Calu3 (cell line): ENCODE measurements around the gene SIL1. TPM values are rescaled to one million over a fixed set of nuclear protein-coding genes. Genes with fewer than 3 reads are reported as not detected.

Source experiments
- BruUV-seq: library from RNA; stranded (reverse); fragments of 400-500 nt; replicated peaks from 2 replicates; lab custom pipeline; 2021; lab: Mats Ljungman, UMichigan
- CTCF ChIA-PET: fragments of 300-600 bp; sonication (Branson Sonifier 250); formaldehyde crosslinking; loops from one replicate; lab custom pipeline; 2022; ENCODE audit warnings: antibody characterized with exemption; lab: Charles Lee
- DNase-seq: peaks from one replicate; pipeline ENCODE4 v3.0.0; 2022
- H3K27ac Mint-ChIP-seq: one replicate; pipeline ENCODE4 v1.8.0; 2022; ENCODE audit warnings: mixed read lengths; ENCODE audit not compliant: unreplicated experiment
- H3K27me3 Mint-ChIP-seq: one replicate; pipeline ENCODE4 v1.8.0; 2022; ENCODE audit warnings: mixed read lengths; ENCODE audit not compliant: unreplicated experiment
- H3K36me3 Mint-ChIP-seq: one replicate; pipeline ENCODE4 v1.8.0; 2022; ENCODE audit warnings: mild to moderate bottlenecking, moderate library complexity, mixed read lengths; ENCODE audit not compliant: insufficient read depth, unreplicated experiment
- H3K4me1 Mint-ChIP-seq: one replicate; pipeline ENCODE4 v1.8.0; 2022; ENCODE audit warnings: mild to moderate bottlenecking, low read depth, mixed read lengths; ENCODE audit not compliant: unreplicated experiment
- H3K4me3 Mint-ChIP-seq: one replicate; pipeline ENCODE4 v1.8.0; 2022; ENCODE audit warnings: mild to moderate bottlenecking, low read depth, moderate library complexity, mixed read lengths; ENCODE audit not compliant: unreplicated experiment
- H3K9me3 Mint-ChIP-seq: one replicate; pipeline ENCODE4 v1.8.0; 2022; ENCODE audit warnings: low read depth, mixed read lengths; ENCODE audit not compliant: unreplicated experiment
- intact Hi-C: fragments of 100-400 bp; cut with micrococcal nuclease; formaldehyde crosslinking; loops from one replicate; pipeline ENCODE4 v1.10.0; 2022; ENCODE audit not compliant: unreplicated experiment
- total RNA-seq: library from RNA; stranded (reverse); gene quantifications from 2 replicates; pipeline ENCODE4 v1.2.3, GENCODE V29; 2022
- TF ChIP-seq, protein P1 (sequence below): fragments of 200-600 bp; IDR thresholded peaks from one replicate; pipeline ENCODE4 v1.8.0; 2022; ENCODE audit warnings: antibody characterized with exemption; ENCODE audit not compliant: unreplicated experiment

The SIL1 gene
- total RNA-seq, 1 experiment from 2014 or later, result 45.8 TPM

DNA sequence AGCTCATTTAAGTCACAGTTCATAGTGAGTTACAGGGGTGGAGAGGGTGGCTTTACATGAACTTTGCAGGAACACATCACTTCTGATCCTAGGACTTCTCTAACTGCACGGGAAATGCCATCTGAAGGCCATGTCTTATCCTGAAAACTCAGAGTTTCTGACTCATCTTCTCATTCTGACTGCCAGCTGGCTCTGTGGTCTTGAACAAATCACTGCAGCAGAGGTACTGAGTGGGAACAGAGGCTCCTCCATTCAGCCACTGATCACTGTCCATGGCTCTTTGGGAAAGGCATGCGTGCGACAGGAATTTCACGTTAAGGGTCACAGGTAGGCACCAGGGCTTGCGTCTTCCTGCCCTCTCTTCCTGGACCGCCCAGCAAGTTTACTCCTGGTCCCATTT, 208.4 kb downstream of the SIL1 start:
- no peak for DNase-seq
- Mint-ChIP-seq H3K4me3 (no peak overlapping the region), H3K27ac (no peak overlapping the region), H3K9me3 (no peaks in the 10 kb centered on the region), H3K27me3 (no peaks in the 10 kb centered on the region), H3K4me1 (peaks cover 19% of the 10 kb centered on the region), H3K36me3 (no peaks in the 10 kb centered on the region)
- no TSS peak for BruUV-seq
- TF ChIP-seq, protein P1, sequence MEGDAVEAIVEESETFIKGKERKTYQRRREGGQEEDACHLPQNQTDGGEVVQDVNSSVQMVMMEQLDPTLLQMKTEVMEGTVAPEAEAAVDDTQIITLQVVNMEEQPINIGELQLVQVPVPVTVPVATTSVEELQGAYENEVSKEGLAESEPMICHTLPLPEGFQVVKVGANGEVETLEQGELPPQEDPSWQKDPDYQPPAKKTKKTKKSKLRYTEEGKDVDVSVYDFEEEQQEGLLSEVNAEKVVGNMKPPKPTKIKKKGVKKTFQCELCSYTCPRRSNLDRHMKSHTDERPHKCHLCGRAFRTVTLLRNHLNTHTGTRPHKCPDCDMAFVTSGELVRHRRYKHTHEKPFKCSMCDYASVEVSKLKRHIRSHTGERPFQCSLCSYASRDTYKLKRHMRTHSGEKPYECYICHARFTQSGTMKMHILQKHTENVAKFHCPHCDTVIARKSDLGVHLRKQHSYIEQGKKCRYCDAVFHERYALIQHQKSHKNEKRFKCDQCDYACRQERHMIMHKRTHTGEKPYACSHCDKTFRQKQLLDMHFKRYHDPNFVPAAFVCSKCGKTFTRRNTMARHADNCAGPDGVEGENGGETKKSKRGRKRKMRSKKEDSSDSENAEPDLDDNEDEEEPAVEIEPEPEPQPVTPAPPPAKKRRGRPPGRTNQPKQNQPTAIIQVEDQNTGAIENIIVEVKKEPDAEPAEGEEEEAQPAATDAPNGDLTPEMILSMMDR, result no peak
- intact Hi-C loops, result no loop called here
- CTCF ChIA-PET, result no interaction called here

- intact Hi-C loops, result no loop called here
- CTCF ChIA-PET, result no interaction called here
- H3K4me1 Mint-ChIP-seq, result peaks cover 21% of the 10 kb centered on the region
- no TSS peak for BruUV-seq
- H3K27ac Mint-ChIP-seq, result peak overlapping the region; percentile 8
- no peak overlapping the region for H3K4me3 Mint-ChIP-seq
- TF ChIP-seq, protein P1, result no peak
- DNase-seq, result no peak
- no peaks in the 10 kb centered on the region for H3K36me3 Mint-ChIP-seq
- no peaks in the 10 kb centered on the region for H3K27me3 Mint-ChIP-seq
- H3K9me3 Mint-ChIP-seq, result no peaks in the 10 kb centered on the region
Measured at GRCh38 chr5:138986186-138986800, 211.9 kb downstream of the SIL1 start.

DNA sequence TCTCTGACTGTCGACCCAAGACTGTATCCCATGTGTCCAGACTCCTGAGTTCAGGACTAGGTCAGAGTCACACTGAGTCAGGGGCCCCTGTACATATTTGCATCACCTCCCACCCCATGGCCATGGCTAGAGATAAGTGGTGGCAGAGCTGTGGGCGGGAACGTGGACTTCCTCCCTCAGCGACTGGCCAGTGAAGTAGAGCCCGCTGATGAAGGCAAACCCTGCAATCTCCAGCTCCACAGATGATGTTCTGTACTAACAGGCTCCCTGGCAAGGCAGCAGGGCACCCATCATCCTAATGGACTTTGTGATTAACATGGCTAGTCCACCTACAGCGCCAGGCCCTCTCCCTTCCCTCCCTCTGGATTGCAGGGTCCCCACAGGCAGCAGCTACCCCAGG, 212.5 kb downstream of the SIL1 start:
- intact Hi-C loops, result no loop called here
- Mint-ChIP-seq H3K27ac (peak overlapping the region; percentile 77), H3K9me3 (no peaks in the 10 kb centered on the region), H3K36me3 (no peaks in the 10 kb centered on the region), H3K4me3 (peak overlapping the region; percentile 26), H3K27me3 (no peaks in the 10 kb centered on the region), H3K4me1 (peaks cover 21% of the 10 kb centered on the region)
- no TSS peak for BruUV-seq
- TF ChIP-seq, protein P1, result no peak
- CTCF ChIA-PET, result interaction anchor here (0.7 to 1.0 kb wide), 2 partner anchors 11 to 17 kb away, joined by 3 to 4 read pairs; no protein-coding TSS in a partner anchor
- DNase-seq, result no peak

DNA sequence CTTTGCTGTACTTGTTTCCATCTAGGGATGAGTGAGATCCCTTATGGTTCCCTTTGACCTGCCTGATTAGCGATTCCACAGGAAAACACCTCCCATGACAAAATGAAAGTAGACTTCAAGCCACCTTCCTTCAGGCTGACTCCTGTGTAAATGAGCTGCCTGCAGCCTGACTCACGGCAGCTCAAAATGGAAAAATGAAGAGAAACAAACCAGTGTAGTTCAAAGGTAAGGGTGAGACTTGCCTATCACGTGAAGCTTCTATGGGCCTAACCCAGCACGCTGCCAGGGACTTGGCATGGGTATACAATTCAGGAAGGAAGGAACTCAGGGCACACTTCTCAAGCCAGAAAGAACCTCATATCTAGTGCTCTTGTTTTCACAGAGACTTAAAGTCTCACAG, 212.9 kb downstream of the SIL1 start:
- TF ChIP-seq, protein P1, result no peak
- Mint-ChIP-seq H3K27ac (peak overlapping the region; percentile 77), H3K27me3 (no peaks in the 10 kb centered on the region), H3K36me3 (no peaks in the 10 kb centered on the region), H3K4me1 (peaks cover 21% of the 10 kb centered on the region), H3K9me3 (no peaks in the 10 kb centered on the region), H3K4me3 (peak overlapping the region; percentile 26)
- CTCF ChIA-PET, result interaction anchor here (0.7 to 1.0 kb wide), 2 partner anchors 10 to 16 kb away, joined by 3 to 4 read pairs; no protein-coding TSS in a partner anchor
- BruUV-seq, result no TSS peak
- intact Hi-C loops, result no loop called here
- DNase-seq, result peak; percentile 22
